Activated naive CD8-positive, alpha-beta T cell treated with anti-CD3 and anti-CD28 coated beads, Interleukin-2, amount 50 U/mL, for 24 hours (primary cell): ENCODE results near the gene DNAJC18.

Experiments used
- ATAC-seq: fragments of 150-1000 bp; cut with Tn5 transposase; one replicate; pipeline ENCODE4 v1.10.0; 2021
- DNase-seq: peaks from one replicate; pipeline ENCODE4 v3.0.0; 2021
- H3K27ac Mint-ChIP-seq: one replicate; pipeline ENCODE4 v1.8.0; 2021; ENCODE audit warnings: mild to moderate bottlenecking, mixed read lengths
- H3K27me3 Mint-ChIP-seq: one replicate; pipeline ENCODE4 v1.8.0; 2021; ENCODE audit warnings: mixed read lengths
- H3K36me3 Mint-ChIP-seq: one replicate; pipeline ENCODE4 v1.8.0; 2021; ENCODE audit warnings: low read depth, mixed read lengths
- H3K4me1 Mint-ChIP-seq: one replicate; pipeline ENCODE4 v1.8.0; 2021; ENCODE audit warnings: mixed read lengths
- H3K4me3 Mint-ChIP-seq: one replicate; pipeline ENCODE4 v1.8.0; 2021; ENCODE audit warnings: mild to moderate bottlenecking, moderate library complexity, mixed read lengths
- H3K9me3 Mint-ChIP-seq: one replicate; pipeline ENCODE4 v1.8.0; 2021; ENCODE audit warnings: mixed read lengths

The DNAJC18 gene

DNA sequence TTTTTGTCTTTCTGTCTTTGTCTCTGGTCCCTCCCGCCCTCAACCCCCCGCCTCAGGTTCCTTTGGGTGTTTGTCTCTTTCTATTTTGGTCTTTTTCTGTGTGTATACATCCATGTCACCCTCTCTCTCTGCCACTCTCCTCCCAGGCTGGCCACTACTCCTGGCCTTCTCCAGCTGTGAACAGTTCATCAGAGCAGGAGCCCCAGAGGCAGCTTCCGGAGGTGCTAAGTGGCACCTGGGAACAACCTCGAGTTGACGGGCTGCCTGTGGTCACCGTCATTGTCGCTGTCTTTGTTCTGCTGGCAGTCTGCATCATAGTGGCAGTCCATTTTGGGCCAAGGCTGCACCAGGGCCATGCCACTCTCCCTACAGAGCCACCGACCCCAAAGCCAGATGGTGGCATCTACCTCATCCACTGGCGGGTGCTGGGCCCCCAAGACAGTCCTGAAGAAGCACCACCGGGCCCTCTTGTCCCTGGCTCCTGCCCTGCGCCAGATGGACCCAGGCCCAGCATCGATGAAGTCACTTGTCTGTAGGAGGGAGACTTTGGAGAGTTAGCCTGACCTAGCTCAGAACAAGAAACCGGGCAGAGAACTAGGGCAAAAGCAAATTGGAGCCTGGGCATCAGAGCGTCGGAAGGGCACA, 33.2 kb upstream of the DNAJC18 start:
- DNase-seq (no peak), ATAC-seq (no peak)
- H3K4me1 Mint-ChIP-seq, result peaks cover 63% of the 10 kb centered on the region
- H3K36me3 Mint-ChIP-seq, result peaks cover 13% of the 10 kb centered on the region
- H3K27ac Mint-ChIP-seq, result no peak overlapping the region
- H3K27me3 Mint-ChIP-seq, result no peaks in the 10 kb centered on the region
- no peak overlapping the region for H3K4me3 Mint-ChIP-seq
- H3K9me3 Mint-ChIP-seq, result no peaks in the 10 kb centered on the region

- peak; percentile 34 for DNase-seq
These were observed 31.5 kb upstream of the DNAJC18 start, which contains the start of gene SMIM33 for GRCh38 chr5:139470821-139471300. TSS of gene SMIM33 (plus strand) at chr5:139471004. CDS start at chr5:139471122, 118 bp downstream.

GRCh38 chr5:139468421-139468931, 29.2 kb upstream of the DNAJC18 start:
- no peaks in the 10 kb centered on the region for H3K36me3 Mint-ChIP-seq
- H3K9me3 Mint-ChIP-seq, result no peaks in the 10 kb centered on the region
- H3K27me3 Mint-ChIP-seq, result no peaks in the 10 kb centered on the region
- H3K4me3 Mint-ChIP-seq, result no peak overlapping the region
- DNase-seq, result peak; percentile 36
- peaks cover 40% of the 10 kb centered on the region for H3K4me1 Mint-ChIP-seq
- ATAC-seq, result peak; percentile 77
- H3K27ac Mint-ChIP-seq, result no peak overlapping the region

More at GRCh38 chr5:139470821-139471300, 31.5 kb upstream of the DNAJC18 start, which contains the start of gene SMIM33:
- H3K4me1 Mint-ChIP-seq, result peaks cover 61% of the 10 kb centered on the region
- H3K27me3 Mint-ChIP-seq, result no peaks in the 10 kb centered on the region
- ATAC-seq, result peak; percentile 56
- H3K36me3 Mint-ChIP-seq, result peaks cover 9% of the 10 kb centered on the region
- peak within 1 kb of the TSS; percentile 63 for H3K4me3 Mint-ChIP-seq
- H3K9me3 Mint-ChIP-seq, result no peaks in the 10 kb centered on the region
- peak within 1 kb of the TSS; percentile 88 for H3K27ac Mint-ChIP-seq

DNA sequence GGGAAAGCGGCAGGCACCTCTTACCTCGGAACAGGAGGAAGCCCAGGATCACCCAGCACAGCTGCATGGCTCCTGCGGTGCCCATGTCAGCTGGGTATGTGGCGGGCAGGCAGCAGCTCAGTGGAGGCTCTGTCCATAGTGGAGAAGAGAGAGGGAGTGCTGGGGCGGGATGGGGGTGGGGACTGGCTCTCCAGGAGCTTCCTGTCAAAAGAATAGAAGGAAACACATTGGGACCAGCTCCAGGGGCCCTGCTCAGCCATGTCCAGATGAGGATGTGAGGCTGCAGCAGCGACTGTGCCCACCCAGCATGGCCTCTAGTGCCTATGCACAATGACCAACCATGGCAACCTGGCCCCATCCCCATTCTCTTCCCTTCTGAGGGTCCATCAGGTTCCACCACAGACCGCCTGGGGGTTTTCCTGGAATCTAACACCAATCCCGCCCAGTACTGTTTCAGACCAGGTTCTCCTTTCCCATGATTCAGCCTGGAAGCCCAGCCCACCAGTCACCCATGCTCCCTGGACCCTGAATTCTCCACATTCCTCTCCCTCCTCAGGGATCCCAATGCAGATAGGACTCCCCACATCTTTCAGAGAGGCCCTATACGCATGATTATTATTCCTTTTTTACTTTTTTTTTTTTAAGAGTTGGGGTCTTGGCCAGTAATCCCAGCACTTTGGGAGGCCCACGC, 23.4 kb upstream of the DNAJC18 start, which contains the start of gene ECSCR:
Gene ECSCR, minus strand, starts transcription at position 158 of the 691 bp plus-strand sequence. Its CDS starts 73 bp downstream, at position 85.
- ATAC-seq, result no peak
- H3K36me3 Mint-ChIP-seq, result no peaks in the 10 kb centered on the region
- H3K9me3 Mint-ChIP-seq, result no peaks in the 10 kb centered on the region
- peaks cover 36% of the 10 kb centered on the region for H3K4me1 Mint-ChIP-seq
- H3K27me3 Mint-ChIP-seq, result no peaks in the 10 kb centered on the region
- no peak within 1 kb of the TSS for H3K4me3 Mint-ChIP-seq
- no peak for DNase-seq
- peak within 1 kb of the TSS; percentile 22 for H3K27ac Mint-ChIP-seq

DNA sequence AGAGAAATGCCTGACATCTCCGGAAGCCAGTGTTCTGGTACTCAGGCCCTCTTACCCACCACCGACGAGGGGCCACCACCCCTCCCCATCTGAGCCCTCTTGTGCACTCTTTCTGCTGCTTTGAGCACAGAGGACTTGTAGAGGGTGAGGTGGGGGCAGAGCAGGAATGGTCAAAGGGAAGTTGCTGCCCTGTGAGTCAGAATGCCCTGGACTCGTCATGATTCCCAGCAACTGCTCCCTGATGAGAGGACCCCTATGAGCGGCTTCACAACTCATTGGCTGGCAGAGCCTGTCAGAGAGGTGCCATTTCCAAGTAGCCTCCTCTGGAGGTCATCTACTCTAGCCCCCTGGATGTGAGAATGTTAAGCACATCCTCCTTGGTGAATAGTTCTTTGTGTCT, 22.4 kb upstream of the DNAJC18 start:
- no peak for DNase-seq
- H3K4me3 Mint-ChIP-seq, result no peak overlapping the region
- no peak overlapping the region for H3K27ac Mint-ChIP-seq
- no peaks in the 10 kb centered on the region for H3K27me3 Mint-ChIP-seq
- H3K4me1 Mint-ChIP-seq, result peaks cover 45% of the 10 kb centered on the region
- no peaks in the 10 kb centered on the region for H3K9me3 Mint-ChIP-seq
- ATAC-seq, result no peak
- no peaks in the 10 kb centered on the region for H3K36me3 Mint-ChIP-seq

GRCh38 chr5:139461176-139461575, 21.9 kb upstream of the DNAJC18 start:
- H3K9me3 Mint-ChIP-seq, result no peaks in the 10 kb centered on the region
- H3K4me3 Mint-ChIP-seq, result no peak overlapping the region
- ATAC-seq (no peak), DNase-seq (no peak)
- H3K36me3 Mint-ChIP-seq, result no peaks in the 10 kb centered on the region
- H3K4me1 Mint-ChIP-seq, result peaks cover 50% of the 10 kb centered on the region
- H3K27ac Mint-ChIP-seq, result no peak overlapping the region
- no peaks in the 10 kb centered on the region for H3K27me3 Mint-ChIP-seq

DNA sequence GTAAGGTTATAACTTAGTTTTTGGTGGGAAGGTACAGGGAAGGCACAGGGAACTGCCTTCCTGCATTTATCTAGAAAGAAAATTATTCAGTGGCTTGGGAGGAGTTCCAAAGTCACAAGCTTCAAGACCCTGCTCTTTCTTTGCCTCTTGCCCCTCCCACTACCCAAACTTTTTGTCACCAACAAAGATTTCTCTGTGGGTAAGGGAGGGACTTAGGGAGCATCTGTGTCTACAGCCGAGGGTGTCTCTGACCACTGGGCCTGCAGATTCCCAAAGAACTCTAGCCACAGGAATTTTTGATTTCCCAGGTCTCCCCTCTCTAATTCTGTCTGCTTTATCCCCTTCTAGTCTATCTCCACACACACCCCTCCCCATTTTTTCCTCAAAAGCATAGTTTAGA, 21.1 kb upstream of the DNAJC18 start:
- Mint-ChIP-seq H3K27ac (no peak overlapping the region), H3K4me3 (no peak overlapping the region), H3K27me3 (no peaks in the 10 kb centered on the region), H3K9me3 (no peaks in the 10 kb centered on the region), H3K4me1 (peaks cover 53% of the 10 kb centered on the region), H3K36me3 (no peaks in the 10 kb centered on the region)
- no peak for DNase-seq
- no peak for ATAC-seq

DNA sequence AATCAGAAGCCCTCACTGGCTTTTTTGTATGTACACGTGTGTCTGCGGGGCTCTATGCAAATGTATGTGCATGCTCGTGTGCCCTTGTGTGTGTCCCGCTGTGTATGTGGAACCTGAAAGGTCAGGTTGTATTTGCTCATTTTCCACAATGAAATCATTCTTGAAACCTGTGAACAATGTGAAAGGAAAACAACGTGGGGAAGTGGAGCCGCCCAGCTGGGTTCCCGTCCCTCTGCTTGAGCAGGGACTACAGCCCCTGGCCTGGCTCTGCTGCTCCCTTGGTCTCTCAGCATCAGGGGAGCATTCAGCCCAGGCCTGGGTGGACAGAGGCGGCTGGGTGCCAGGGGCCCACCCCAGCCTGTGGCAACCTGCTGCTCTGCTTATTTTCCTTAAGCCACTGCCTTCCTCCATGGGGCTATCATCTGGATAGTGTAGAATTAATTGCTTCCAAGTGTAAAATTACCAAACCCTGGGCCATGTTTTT, 20.2 kb upstream of the DNAJC18 start:
- peak; percentile 49 for DNase-seq
- H3K9me3 Mint-ChIP-seq, result no peaks in the 10 kb centered on the region
- peak; percentile 67 for ATAC-seq
- H3K4me3 Mint-ChIP-seq, result peak overlapping the region; percentile 64
- no peaks in the 10 kb centered on the region for H3K27me3 Mint-ChIP-seq
- H3K4me1 Mint-ChIP-seq, result peaks cover 56% of the 10 kb centered on the region
- no peaks in the 10 kb centered on the region for H3K36me3 Mint-ChIP-seq
- H3K27ac Mint-ChIP-seq, result peak overlapping the region; percentile 94

DNA sequence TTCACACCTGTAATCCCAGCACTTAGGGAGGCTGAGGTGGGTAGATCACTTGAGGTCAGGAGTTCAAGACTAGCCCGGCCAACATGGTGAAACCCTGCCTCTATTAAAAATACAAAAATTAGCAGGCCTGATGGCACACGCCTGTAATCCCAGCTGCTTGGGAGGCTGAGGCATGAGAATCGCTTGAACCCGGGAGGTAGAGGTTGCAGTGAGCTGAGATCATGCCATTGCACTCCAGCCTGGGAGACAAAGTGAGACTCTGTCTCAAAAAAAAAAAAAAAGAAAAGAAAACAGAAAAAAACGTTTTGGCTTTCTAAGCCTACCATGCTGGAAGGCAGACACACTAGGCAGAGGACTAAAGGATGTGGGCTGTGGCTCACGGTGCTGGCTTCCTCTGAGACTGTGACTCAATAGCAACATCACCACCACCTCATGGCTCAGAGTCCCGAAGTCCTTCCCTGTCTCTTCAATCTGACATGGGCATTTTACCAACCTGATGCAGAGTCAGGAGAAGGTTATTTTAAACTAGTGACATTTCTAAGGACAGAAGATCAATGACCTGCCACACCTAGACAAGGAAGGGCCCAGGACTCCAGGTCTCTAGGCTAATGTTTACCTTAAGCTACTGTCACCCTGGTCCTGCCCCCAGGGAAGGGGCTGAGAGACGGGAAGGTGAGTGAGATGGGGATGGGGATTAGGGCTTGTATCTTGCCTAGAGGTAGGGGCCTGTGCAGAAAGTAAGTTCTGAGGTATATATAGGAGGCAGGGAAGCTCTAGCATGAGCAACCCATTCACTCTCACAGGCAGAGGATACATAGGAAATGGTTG, 19.5 kb upstream of the DNAJC18 start:
- H3K36me3 Mint-ChIP-seq, result no peaks in the 10 kb centered on the region
- ATAC-seq, result peak; percentile 93
- H3K27ac Mint-ChIP-seq, result peak overlapping the region; percentile 94

DNA sequence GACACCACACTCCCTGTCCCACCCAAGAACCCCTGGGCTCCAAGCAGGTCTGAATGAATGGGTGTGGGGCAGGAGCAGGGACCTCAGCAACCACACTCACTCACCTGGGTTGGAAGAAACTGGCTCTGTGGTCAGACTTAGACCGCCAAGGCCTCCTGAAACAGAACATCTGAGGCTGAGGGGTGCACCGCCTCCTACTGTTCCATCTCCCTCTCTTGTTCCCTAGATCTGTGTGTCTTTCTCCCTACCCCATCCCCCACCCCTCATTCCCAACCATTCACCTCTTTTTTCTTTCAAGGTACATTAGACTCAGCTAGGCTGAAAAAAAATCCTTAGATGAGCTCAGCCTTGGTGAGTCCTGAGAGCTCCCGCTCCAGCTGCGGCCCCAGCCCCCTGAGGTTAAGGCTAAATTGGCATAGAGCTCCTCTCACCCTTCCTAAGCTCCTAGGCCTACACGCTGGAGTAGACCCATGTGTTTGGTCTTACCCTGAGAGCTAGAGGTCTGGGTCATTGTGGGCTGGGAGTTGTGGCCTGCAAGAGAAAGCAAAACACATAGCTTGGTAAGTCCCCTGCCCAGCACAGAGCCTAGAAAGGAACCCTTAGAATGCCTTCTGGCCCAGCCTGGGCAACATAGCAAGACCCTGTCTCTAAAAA, 18.5 kb upstream of the DNAJC18 start:
- Mint-ChIP-seq H3K36me3 (no peaks in the 10 kb centered on the region), H3K27me3 (no peaks in the 10 kb centered on the region), H3K27ac (peak overlapping the region; percentile 94), H3K4me3 (no peak overlapping the region), H3K4me1 (peaks cover 64% of the 10 kb centered on the region), H3K9me3 (no peaks in the 10 kb centered on the region)
- no peak for ATAC-seq
- DNase-seq, result peak; percentile 45

More for the DNA sequence above, 19.5 kb upstream of the DNAJC18 start:
- Mint-ChIP-seq H3K4me3 (peak overlapping the region; percentile 64), H3K4me1 (peaks cover 61% of the 10 kb centered on the region), H3K27me3 (no peaks in the 10 kb centered on the region), H3K9me3 (no peaks in the 10 kb centered on the region)
- DNase-seq, result peak; percentile 73

DNA sequence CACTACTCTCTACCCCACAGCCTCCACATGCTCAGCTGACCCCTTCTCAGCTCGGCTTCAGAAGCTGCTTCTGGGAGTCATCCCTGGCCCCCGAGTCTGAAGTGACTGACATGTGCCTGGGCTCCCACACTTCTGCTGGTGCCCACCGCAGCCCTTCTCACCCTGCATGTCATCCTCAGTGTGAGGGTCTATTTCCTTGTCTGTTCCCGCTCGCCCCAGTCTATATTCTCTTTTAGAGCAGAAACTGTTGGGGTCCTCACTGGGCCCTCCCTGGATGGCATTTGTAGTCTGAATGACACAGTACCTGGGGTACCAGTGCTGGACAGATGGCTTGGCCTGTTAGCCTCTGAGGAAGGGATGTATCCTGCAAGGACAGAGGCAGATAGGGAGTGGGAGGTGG, 17.9 kb upstream of the DNAJC18 start:
- no peak for DNase-seq
- Mint-ChIP-seq H3K9me3 (no peaks in the 10 kb centered on the region), H3K36me3 (no peaks in the 10 kb centered on the region), H3K4me3 (no peak overlapping the region), H3K4me1 (peaks cover 64% of the 10 kb centered on the region), H3K27me3 (no peaks in the 10 kb centered on the region), H3K27ac (peak overlapping the region; percentile 94)
- ATAC-seq, result no peak

DNA sequence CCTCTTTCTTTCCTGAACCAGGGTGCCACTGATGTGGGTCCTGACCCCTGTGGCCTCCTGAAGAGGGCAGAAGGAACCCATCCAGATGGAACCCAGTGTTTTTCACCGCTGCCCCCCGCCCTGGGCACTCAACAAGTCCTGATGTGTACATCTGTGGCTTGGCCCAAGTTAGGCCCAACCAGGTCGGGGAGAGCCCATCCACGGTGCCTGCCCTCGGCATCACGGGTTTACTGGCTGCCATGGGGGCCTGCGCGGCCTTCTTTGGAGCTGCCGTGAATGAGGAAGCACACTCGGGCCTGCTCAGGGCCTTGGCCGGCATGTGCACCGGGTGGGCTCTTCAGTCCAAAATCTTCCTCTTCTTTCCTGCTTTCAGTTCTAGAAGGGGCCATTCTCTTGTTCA, 17.5 kb upstream of the DNAJC18 start:
- Mint-ChIP-seq H3K4me1 (peaks cover 63% of the 10 kb centered on the region), H3K4me3 (no peak overlapping the region), H3K27me3 (no peaks in the 10 kb centered on the region), H3K27ac (peak overlapping the region; percentile 94), H3K36me3 (no peaks in the 10 kb centered on the region), H3K9me3 (no peaks in the 10 kb centered on the region)
- ATAC-seq (no peak), DNase-seq (no peak)

DNA sequence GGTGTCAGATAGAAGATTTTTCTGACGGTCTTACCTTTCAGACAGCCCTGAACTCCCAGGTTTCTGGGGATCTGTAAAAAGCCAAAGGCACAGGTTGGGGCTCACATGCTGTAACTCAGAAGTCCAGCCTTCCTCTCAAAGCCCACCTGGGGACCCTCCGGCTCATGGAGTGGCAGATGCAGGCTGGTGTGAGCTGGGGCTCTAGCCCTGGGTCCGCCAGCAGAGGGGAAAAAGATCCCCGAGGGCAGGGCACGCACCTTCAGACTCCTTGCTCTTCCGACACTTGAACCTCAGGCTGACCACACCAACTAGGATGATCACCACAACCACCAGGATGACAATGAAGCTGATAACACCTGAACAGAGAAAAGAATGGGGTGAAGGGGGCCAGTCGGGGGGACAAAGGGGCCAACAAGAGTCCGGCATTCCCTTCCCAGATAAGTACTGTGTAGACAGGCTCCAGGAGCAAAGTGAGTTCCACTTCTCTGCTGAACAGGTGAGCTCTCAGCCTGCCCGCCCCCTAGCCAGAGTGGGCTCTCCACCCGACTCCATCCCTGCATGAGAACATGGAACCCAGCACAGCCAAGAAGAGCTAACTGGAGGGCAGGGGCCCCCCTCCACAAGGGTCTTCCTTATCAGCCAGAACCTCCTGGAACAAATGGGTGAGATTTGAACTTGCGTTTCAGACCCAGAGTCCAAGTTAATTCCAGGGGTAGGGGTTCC, 15.4 kb upstream of the DNAJC18 start:
- DNase-seq (no peak), ATAC-seq (no peak)
- Mint-ChIP-seq H3K27me3 (no peaks in the 10 kb centered on the region), H3K4me1 (peaks cover 48% of the 10 kb centered on the region), H3K9me3 (no peaks in the 10 kb centered on the region), H3K36me3 (no peaks in the 10 kb centered on the region), H3K4me3 (no peak overlapping the region), H3K27ac (no peak overlapping the region)
